Measurements from ENCODE around the gene UBE2E2.

The UBE2E2 gene

DNA sequence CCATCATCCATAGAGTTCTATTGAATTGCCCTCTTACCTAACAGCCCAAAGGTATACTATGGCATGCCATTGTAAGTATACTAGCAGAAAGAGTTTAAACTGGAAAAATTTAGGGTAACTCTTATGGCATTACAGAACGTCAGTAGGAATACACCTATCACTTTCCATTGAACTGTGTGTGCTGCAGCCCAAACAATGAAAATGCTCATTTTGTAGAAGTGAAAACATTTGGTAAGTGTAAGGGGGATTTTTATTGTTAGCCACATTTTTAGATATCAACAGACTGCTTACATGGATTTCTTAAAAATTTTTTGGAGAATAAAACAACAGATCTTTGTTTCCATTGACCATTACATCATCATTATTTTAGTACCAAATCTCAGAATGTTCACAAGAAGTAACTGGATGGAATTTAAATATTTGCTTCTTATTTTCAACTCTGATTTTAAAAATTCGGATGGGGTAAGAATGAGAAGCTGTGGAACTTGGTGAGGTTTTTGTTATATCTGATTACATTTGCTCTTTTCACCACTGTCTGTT, 245.9 kb downstream of the UBE2E2 start:
- FAIRE-seq = no peak

DNA sequence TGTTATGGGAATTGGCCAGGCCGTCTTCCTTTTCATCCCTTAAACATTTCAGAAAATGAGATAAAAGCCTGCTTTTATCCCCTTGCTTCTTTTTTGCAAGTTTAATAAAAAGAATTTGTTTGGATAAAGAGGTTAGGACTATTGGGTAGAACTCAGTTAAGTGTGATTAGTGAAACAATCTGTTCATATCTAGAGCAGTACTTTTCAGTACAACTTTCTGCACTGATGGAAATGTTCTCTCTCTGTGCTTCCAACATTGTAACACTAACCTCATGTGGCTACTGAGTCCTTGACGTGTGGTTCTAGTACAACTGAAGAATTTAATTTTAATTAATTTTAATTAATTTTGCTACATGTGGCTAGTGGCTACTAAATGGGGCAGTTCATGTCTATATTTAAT, 246.9 kb downstream of the UBE2E2 start:
- FAIRE-seq = no peak

DNA sequence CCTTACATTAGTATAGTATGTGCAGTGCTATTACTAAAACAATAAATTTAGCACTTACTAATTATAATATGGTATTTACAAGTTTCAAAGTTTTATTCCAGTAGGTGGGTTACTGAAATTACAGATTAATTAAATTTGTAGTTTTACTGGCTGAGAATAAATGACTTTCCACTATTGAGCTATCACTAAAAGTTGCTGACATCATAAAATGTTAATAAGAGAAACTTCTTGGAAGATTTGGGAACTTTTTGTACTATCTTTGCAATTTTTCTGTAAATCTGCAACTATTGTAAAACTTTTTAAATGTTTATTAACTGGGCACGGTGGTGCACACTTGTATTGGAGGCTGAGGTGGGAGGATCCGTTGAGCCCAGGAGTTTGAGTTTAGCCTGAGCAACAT, 247.7 kb downstream of the UBE2E2 start:
- no peak for FAIRE-seq

DNA sequence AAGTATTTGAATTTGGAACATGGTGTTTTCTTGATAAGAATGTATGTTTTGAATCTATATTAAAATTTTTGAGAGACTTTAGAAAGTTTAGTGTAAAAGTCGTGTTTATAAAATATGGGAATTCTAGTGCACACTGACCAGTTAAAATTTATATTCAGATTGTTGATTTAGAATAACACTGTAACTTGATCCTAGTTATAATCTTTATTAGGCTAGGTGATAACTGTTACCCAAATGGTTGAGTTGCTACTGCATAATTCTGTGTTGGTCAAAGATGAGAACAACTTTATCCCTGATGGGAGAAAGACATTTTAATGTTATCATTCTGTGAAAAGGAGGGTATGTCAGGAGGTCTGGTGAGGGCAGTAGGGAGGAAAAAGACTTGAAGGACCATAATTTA, 249.3 kb downstream of the UBE2E2 start:
- FAIRE-seq = no peak

DNA sequence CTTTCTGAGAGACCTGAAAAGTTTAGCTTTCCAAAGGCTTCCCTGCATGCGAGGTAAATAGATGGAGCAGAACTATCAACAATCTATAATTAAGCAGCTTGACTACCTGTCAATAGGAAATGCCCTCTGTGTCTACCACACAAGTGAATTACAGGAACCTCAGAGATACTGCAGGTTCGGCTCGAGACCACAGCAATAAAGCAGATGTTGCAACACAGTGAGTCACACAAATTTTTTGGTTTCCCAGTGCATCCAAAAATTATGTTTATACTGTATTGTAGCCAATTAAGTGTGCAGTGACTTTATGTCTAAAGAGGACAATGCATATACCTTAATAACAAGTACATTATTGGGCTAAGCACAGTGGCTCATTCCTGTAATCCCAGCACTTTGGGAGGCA, 252.0 kb downstream of the UBE2E2 start:
- no peak for FAIRE-seq

DNA sequence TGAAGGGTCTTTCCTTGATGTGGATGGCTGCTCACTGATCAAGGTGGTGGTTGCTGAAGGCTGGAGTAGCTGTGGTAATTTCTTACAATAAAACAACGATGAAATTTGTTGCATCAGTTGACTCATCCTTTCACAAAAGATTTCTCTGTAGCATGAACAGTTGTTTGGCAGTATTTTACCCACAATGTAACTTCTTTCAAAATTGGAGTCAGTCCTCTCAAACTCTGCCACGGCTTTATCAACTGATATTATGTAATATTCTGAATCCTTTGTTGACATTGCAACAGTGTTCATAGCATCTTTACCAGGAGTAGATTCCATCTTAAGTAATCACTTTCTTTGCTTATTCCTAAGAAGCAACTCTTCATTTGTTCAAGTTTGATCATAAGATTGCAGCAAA, 252.6 kb downstream of the UBE2E2 start:
- no peak for FAIRE-seq

DNA sequence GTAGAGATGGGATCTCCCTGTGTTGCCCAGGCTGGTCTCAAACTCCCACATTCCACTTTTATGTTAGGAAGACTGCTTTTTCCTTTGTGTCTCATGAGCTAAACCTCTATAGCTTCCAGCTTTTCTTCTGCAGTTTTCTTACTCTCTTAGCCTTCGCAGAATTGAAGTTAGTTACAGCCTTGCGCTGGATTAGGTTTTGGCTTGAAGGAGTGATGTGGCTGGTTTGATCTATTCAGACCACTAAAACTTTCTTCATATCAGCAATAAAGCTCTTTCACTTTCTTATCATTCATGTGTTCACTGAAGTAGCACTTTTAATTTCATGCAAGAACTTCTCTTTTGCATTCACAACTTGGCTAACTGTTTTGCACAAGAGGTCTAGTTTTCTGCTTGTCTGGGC, 254.6 kb downstream of the UBE2E2 start:
- FAIRE-seq = no peak

DNA sequence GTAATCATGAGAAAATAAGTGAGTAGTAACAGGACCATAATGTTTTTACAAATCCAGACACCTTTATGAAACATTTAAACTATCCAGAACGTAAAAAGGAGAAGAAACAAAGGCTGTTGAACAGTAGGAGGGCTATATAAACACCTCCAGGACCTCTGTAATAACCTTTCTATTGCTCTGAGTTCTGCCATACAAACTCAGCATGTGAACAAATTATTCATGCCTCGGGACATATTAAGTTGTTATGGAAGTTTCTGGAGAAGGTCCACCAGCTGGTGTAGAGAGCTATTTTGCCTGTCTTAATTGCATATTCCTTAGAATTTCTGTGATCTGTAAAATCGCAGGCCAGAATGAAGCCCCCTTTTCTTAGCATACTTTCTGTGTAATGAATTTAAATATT, 256.3 kb downstream of the UBE2E2 start:
- FAIRE-seq = no peak

DNA sequence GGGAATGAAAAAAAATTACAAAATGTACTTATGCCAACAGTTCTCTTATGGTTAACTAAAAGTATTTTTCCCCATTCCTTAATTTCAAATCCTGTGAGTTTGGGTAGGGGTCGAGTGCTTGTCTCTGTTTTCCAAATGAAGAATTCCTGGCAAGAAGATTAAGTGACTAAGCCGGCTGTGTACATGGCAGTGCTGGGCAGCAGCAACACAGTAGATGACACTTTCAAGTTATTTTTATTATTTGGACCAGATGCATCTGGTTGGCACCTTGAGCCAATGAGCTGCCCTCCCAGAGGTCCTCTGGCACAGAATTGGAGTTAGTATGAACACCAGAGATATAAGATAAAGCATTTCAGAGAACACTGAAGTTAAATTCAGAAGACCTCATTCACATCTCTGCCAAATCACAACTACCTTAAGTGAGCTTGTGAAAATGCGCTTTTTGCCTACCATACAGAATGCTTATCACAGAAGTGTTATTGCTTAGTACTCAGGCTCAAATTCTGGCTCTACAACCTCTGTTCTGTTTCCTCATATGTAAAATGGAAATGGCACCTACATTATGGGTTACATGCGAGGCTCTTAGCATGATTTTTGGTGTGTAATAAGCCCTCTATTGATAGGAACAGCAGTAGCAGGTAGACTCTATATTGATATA, 256.9 kb downstream of the UBE2E2 start:
- no peak for FAIRE-seq

DNA sequence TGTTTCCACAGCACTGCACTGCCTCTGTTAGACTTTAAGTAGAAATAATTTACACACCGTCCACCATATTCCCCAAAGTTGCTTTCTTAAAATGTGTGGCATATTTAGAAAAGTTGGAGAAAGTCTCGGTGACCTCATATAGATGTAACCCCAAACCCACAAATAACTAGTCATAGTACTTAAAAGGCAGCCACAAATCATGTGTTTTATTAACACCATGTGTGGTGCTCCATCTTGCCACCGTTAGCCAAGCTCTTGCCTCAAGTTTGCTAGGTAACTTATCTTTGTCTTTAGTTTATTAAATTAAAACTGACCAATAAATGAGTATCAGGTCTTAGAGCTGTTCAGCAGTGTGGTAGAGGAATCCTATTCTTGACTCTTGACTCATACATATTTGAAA, 257.9 kb downstream of the UBE2E2 start:
- FAIRE-seq = no peak

DNA sequence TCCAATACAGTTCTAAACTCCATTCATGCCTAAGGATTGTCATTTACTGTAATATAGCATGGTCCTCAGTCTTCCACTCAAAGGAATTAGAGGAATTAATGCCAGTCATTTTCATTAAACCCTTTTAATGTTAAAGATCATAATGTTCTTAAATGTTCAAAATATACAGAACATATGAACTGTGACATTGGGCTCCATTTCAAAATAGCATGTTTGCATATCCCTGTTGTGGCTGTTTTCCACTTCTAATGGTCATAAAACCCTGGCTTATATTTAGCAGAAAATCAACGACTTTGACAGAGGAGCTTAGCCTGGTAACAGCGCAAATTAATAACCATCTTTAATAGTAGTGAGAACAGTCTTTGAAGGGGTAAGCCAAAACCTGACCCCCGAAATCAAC, 260.7 kb downstream of the UBE2E2 start:
- FAIRE-seq = no peak

DNA sequence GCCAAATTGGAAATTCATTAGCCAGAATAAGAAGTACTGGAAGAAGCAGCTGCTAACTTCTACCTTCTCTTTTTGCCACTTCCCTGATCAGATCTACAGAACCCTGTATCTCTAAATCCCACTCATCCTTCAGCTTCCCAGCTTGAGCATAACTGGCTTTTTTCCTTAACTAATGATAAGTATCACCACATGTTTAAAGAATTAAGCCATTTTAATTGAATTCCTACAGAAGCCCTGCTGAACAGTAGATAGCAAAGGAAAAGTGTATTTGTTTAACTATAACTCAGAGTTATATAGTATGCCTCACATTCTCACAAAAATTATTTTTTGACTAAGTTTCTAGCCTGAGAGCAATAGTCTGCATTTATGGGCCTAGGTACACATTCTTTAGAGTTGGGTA, 262.4 kb downstream of the UBE2E2 start:
- no peak for FAIRE-seq

DNA sequence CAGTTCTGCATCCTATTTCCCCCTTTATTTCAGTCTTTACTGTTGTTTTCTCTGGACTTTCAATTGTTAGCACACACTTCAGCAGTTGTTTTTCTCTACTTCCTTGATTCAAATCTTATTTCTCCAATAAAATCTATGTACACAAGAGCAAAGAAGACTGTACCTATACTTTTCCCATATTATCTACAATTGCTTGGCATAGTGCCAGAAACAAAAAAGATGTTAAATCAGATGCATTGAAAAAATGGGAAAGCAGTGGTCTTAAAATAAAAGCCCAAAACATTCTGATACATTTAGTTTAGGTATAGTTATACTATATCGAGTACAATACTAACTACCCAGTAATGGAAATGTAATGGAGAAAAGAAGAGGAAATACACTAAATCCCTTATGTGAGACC, 265.1 kb downstream of the UBE2E2 start:
- FAIRE-seq = no peak

DNA sequence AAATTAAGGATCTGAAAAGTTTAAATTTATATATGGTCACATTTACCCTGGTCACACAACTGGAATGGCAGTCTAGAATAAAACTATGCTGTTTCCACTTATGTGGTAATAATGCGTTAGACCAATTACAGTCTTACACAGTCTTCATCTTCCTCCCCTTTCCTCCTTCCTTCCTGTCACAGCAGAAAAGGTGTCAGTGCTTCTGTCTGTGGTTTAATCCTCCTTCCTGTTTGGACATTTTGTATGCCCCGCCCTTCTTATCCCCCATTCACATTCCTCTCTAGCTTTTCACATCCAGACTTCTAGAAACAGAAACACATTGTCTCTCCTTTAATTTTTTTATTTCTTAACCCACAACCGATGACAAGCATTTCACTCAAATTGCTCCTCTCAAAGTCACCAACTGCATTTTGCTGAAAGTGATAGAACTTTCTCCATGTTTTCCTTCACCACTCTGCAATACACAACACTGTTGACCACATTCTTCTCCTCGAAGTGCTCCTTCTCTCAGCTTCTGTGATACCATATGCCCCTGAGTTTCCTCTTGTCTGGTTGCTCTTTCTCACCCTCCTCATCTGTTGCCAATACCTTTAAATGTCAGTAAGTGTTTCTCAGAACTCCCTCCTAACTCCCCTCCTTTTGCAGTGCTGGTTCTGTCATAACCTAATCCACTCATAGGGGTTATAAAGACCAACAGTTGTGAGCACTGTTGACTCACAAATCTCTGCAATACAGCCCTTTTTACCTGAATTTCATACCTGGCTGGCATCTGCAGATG, 271.6 kb downstream of the UBE2E2 start:
- FAIRE-seq = no peak

DNA sequence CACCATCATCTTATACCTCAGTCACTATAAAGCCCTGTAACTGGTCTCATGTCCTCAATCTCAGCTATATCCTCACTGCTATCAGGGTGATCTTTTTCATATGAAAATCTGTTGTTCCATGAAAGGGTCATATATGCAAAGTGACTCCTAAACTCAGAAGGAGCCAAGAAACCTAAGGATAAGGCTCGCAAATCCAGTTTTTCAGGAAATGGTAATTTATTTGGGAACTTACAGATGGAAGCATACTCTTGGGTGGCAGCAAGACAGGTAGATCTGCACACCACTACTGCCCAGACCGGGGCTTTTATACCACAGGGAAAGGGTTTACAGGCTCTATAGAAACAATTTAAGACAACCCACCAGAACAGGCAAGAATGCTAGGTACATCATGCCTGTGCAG, 272.3 kb downstream of the UBE2E2 start:
- no peak for FAIRE-seq

DNA sequence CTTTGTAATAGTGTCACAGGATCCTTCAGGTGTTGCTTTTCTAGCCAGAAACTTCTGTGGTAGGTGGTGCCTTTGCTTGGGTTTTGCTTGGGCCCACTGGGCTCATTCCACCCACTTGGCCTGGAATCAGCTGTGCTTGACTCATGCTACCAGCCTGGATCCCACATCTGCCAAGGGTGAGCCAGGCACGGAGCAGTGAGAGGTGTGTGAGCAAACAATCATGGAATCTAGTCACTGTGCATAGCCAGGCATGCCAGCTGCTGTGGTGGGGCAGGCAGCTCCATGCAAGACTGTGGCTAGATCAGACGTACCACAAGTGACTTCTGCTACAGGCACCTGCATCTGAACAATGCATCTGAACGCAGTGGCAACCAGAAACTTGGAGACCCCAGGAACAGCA, 275.9 kb downstream of the UBE2E2 start:
- no peak for FAIRE-seq

DNA sequence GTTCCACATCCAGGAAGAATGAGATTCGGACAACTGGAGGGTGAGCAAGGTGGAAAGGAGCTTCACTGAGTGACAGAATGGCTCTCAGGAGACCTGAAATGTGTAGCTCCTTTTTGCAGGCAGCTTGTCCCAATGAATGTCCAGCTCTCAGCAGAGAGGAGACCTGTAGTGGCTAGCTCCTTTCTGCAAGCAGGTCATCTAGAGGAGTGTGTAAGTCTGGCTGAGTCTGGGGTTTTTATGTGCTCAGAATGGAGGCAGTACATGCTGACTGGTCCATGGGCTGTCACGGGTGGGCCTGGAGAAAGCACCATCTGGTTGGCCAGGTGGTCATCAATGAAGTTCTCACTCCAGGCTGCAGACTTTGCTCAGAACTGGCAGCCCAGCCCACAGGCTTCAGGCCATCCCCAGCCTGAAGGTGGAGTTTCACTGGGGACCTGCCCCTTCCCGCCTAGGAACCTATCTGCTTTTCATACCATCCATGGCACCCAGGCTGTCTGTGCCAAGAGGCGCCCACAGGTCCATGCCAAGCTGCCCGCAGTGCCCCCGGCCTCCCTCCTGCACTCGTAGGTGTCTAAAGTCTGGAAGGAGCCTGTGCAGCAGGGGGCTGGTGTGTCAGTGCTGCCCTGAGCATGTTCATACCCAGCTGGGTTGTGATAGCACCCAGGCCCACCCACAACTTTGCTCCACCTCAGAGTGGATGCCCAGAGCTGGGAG, 276.6 kb downstream of the UBE2E2 start:
- FAIRE-seq = no peak

DNA sequence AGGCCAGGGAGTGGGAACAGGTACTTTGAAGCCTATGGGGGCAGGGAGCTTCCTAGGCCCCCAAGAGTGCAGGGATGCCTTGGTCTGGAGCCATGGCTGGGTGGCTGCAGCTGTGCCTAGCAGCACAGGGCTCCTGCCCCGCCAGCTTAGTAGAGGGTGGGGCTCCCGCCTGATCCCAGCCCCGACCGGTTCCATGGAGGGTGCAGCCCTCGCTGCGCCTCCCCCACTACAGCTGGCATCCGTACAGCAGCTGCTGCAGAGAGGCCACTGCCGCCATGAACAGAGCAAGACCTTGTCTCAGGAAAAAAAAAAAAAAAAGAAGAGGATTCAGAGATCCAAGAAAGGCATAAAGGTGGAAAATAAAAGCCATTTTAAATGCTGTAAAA, 277.2 kb downstream of the UBE2E2 start:
- no peak for FAIRE-seq

DNA sequence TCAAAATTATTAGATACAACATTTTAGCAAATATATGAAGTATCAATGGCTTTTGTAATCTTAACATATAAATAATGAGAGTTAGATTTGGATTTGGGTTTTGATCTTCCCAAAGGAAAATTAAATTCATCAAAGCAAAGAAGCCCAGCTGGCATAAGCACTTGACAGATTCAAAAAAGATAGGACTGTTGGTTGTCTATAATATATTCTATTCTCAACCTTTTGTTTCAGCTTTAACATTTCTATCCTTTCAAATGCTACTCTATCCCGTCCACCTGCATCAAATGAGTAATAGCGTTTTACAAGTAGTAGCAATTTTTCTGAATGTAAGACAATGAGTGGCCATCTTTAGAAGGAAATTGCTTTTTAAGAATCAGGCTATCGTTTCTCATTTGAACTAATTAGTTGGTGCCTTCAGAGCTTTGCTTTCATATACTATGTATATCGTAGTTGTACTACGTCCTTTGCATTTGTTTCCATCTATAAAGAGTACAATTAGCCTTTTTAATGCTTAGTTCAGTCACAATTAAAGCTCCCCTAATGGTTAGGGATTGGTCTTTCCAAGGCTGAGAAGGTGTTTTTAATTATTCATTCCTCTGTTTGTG, 278.0 kb downstream of the UBE2E2 start:
- no peak for FAIRE-seq

DNA sequence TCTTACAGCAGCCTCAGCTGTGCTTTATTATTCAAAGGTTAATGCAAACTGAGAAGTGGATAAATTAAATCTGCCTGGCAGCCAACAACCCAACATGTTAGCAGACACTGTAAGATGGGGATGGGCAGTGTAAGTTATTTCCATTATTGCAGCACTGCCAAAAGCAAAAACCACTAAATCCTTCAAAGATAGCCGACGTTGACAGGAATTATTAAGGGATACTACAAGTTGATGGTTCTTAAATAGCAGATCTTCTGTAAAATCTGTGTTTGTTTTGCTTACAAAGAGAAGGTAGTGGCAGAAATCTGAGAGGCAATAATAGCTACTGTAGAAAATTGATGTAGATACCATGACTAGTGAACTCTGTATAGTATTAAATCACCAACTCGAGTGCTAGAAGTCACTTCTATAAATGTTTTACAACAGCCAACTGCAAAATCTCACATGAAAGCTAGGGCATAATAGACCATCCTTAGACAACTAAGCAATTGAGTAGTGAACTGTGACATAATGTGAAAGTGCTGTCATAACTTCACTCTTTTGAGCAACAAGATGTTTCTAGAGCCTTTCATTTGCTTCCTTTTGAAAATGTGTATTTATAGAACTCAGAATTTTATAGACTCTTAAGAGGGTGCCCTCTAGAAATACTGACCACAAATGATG, 278.6 kb downstream of the UBE2E2 start:
- no peak for FAIRE-seq

DNA sequence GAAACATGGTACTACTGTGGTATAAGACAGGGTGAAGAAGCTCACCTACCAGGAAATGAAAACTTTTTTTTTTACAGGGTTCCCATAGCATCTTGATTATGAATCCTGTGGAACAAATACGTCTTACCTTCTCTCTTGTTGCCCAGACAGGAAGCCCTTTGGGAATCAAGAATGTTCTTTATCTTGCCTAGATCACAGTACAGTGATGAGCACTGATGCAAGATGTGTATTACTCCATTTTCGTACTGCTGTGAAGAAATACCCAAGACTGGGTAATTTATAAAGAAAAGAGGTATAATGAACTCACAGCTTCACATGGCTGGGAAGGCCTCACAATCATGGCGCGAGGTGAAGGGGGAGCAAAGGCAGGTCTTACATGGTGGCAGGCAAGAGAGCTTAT, 281.3 kb downstream of the UBE2E2 start:
- FAIRE-seq = no peak

DNA sequence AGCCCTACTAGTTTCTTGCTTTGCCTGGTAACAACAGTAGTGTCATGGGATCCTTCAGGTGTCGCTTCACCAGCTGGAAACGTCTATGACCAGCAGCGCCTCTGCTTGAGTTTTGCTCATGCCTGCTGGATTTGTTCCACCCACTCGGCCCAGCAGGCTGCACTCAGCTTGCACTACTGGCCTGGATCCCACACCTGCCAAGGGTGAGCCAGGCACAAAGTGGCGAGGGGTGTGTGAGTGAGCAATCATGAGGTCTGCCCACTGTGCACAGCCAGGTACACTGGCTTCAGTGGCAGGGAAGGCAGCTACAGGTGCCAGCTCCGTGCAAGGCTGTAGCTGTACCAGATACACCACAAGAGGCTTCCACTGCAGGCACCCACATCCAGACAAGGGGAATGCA, 282.8 kb downstream of the UBE2E2 start:
- no peak for FAIRE-seq

DNA sequence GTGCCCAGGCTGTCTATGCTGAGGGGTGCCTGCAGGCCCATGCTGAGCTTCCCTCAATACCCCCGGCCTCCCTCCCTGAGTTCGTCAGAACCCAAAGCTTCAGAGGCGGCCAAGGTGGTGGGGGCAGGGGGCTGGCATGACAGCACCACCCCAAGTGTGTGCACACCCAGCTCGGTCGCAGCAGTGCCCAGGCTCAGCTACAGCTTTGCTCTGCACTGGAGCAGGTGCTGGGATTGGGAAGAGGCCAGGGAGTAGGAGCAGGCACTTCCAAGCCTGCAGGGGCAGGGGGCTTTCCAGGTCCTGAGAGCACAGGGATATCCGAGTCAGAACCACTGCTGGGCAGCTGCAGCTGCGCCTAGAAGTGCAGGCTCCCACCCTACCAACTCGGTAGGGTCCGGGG, 283.9 kb downstream of the UBE2E2 start:
- no peak for FAIRE-seq
